Cardiac fibroblast (primary cell): ENCODE results near the gene CHSY1.
A peak's percentile ranks its signal among the peaks of the same experiment; 100 is the strongest.

Experiments used
- DNase-seq, 2 donors: peaks; one replicate each; pipeline versions ENCODE4 v3.0.0 to v3.0.0-alpha.2; 2010; ENCODE audit warnings: low read depth in 2 of 2
- H3K4me3 ChIP-seq, 2 donors: replicated peaks in 1 of 2; 1 replicate in 1 of 2; 2 replicates in 1 of 2; pipeline ENCODE4 v1.5.1; 2011; ENCODE audit warnings: low read depth in 2 of 2, low read length in 2 of 2, mild to moderate bottlenecking in 2 of 2, moderate library complexity in 1 of 2
- CTCF ChIP-seq: IDR thresholded peaks from one replicate; pipeline ENCODE4 v1.5.1; 2011; ENCODE audit warnings: low read depth, mild to moderate bottlenecking, low read length, inconsistent platforms

CHSY1 gene

GRCh38 chr15:101159936-101160815, 91.7 kb downstream of the CHSY1 start:
- no peak overlapping the region for H3K4me3 ChIP-seq
- no peak for TF ChIP-seq CTCF
- DNase-seq = no peak

- TF ChIP-seq CTCF = no peak
- H3K4me3 ChIP-seq = no peak overlapping the region
- no peak for DNase-seq
Observed at GRCh38 chr15:101159096-101159935, 92.5 kb downstream of the CHSY1 start.

- TF ChIP-seq CTCF = no peak
- no peak for DNase-seq
- H3K4me3 ChIP-seq = no peak overlapping the region
Observed at GRCh38 chr15:101158166-101159095, 93.4 kb downstream of the CHSY1 start.

GRCh38 chr15:101157721-101158120, 94.1 kb downstream of the CHSY1 start:
- no peak for DNase-seq
- H3K4me3 ChIP-seq = no peak overlapping the region
- no peak for TF ChIP-seq CTCF

- peak in 1 of 2 donors; percentile 80 for DNase-seq
- no peak for TF ChIP-seq CTCF
- no peak overlapping the region for H3K4me3 ChIP-seq
Observed at GRCh38 chr15:101156509-101157159, 95.2 kb downstream of the CHSY1 start.

GRCh38 chr15:101156061-101156460, 95.8 kb downstream of the CHSY1 start:
- no peak overlapping the region for H3K4me3 ChIP-seq
- no peak for TF ChIP-seq CTCF
- DNase-seq = no peak
